GM23338 (cell line): ENCODE measurements around the gene ZNF45.

Source experiments
- CREB1 ChIP-seq: fragments of 250-450 bp; sonication (Bioruptor Pico); IDR thresholded peaks from 2 replicates; pipeline ENCODE4 v1.5.0; 2020; ENCODE audit warnings: low read depth, mild to moderate bottlenecking, moderate library complexity
- ETS1 ChIP-seq: IDR thresholded peaks from 2 replicates; pipeline ENCODE4 v1.6.1; 2016; ENCODE audit warnings: antibody characterized with exemption
- EZH2 ChIP-seq: fragments of 200-600 bp; sonication (generic); IDR thresholded peaks from one replicate; pipeline ENCODE4 v1.8.0; 2017; ENCODE audit warnings: antibody characterized with exemption, mild to moderate bottlenecking, low read depth; ENCODE audit not compliant: unreplicated experiment
- EZH2phosphoT487 ChIP-seq: fragments of 200-600 bp; sonication (generic); IDR thresholded peaks from one replicate; pipeline ENCODE4 v1.8.1; 2018; ENCODE audit warnings: antibody characterized with exemption; ENCODE audit not compliant: unreplicated experiment
- NANOG ChIP-seq: IDR thresholded peaks from 2 replicates; pipeline ENCODE4 v1.6.1; 2016; ENCODE audit warnings: antibody characterized with exemption, borderline replicate concordance
- POLR2AphosphoS5 ChIP-seq: IDR thresholded peaks from 2 replicates; pipeline ENCODE4 v1.6.1; 2016; ENCODE audit warnings: antibody characterized with exemption, low read depth
- ZNF114 ChIP-seq: fragments of 250-450 bp; sonication (Bioruptor Pico); IDR thresholded peaks from 2 replicates; pipeline ENCODE4 v1.5.0; 2020; ENCODE audit warnings: mild to moderate bottlenecking, moderate library complexity
- ZNF331 ChIP-seq: fragments of 250-450 bp; sonication (Bioruptor Pico); IDR thresholded peaks from 2 replicates; pipeline ENCODE4 v1.5.0; 2020; ENCODE audit warnings: low read depth, mild to moderate bottlenecking, moderate library complexity
- TF ChIP-seq, protein P1 (sequence below), 2 experiments: fragments of 200-600 bp in 1 of 2; sonication (generic) in 1 of 2; conservative IDR thresholded peaks; 2 replicates each; pipeline versions ENCODE4 v1.5.1 to v1.6.1; 2016 to 2017; ENCODE audit warnings: antibody characterized with exemption in 2 of 2, low read depth in 2 of 2, mild to moderate bottlenecking in 2 of 2, moderate library complexity in 1 of 2
- TF ChIP-seq, protein P2 (sequence below): IDR thresholded peaks from one replicate; pipeline ENCODE4 v1.6.1; 2018; ENCODE audit warnings: antibody characterized with exemption; ENCODE audit not compliant: unreplicated experiment

- TF ChIP-seq POLR2AphosphoS5 = no peak
- TF ChIP-seq EZH2 = no peak
- TF ChIP-seq, protein P1, sequence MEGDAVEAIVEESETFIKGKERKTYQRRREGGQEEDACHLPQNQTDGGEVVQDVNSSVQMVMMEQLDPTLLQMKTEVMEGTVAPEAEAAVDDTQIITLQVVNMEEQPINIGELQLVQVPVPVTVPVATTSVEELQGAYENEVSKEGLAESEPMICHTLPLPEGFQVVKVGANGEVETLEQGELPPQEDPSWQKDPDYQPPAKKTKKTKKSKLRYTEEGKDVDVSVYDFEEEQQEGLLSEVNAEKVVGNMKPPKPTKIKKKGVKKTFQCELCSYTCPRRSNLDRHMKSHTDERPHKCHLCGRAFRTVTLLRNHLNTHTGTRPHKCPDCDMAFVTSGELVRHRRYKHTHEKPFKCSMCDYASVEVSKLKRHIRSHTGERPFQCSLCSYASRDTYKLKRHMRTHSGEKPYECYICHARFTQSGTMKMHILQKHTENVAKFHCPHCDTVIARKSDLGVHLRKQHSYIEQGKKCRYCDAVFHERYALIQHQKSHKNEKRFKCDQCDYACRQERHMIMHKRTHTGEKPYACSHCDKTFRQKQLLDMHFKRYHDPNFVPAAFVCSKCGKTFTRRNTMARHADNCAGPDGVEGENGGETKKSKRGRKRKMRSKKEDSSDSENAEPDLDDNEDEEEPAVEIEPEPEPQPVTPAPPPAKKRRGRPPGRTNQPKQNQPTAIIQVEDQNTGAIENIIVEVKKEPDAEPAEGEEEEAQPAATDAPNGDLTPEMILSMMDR (conservative IDR thresholded peaks at IDR 0.05; ENCODE audit: low read depth in 2 of 2) = no peak
- no peak for TF ChIP-seq ETS1
- no peak for TF ChIP-seq CREB1 (CRISPR knock-in tag)
- TF ChIP-seq EZH2phosphoT487 = no peak
- no peak for TF ChIP-seq ZNF331 (CRISPR knock-in tag)
- TF ChIP-seq, protein P2, sequence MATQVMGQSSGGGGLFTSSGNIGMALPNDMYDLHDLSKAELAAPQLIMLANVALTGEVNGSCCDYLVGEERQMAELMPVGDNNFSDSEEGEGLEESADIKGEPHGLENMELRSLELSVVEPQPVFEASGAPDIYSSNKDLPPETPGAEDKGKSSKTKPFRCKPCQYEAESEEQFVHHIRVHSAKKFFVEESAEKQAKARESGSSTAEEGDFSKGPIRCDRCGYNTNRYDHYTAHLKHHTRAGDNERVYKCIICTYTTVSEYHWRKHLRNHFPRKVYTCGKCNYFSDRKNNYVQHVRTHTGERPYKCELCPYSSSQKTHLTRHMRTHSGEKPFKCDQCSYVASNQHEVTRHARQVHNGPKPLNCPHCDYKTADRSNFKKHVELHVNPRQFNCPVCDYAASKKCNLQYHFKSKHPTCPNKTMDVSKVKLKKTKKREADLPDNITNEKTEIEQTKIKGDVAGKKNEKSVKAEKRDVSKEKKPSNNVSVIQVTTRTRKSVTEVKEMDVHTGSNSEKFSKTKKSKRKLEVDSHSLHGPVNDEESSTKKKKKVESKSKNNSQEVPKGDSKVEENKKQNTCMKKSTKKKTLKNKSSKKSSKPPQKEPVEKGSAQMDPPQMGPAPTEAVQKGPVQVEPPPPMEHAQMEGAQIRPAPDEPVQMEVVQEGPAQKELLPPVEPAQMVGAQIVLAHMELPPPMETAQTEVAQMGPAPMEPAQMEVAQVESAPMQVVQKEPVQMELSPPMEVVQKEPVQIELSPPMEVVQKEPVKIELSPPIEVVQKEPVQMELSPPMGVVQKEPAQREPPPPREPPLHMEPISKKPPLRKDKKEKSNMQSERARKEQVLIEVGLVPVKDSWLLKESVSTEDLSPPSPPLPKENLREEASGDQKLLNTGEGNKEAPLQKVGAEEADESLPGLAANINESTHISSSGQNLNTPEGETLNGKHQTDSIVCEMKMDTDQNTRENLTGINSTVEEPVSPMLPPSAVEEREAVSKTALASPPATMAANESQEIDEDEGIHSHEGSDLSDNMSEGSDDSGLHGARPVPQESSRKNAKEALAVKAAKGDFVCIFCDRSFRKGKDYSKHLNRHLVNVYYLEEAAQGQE = no peak
- TF ChIP-seq NANOG = no peak
- TF ChIP-seq ZNF114 (CRISPR knock-in tag) = no peak
These were observed 41.6 kb upstream of the ZNF45 start for GRCh38 chr19:43976732-43977131.
